HG03045 (cell line): ENCODE results near the gene CD247.

Experiments used
- ATAC-seq: cut with Tn5 transposase; IDR thresholded peaks from one replicate; pipeline ENCODE4 v1.9.1; 2021; ENCODE audit warnings: mild to moderate bottlenecking, moderate library complexity; ENCODE audit not compliant: unreplicated experiment

The CD247 gene

GRCh38 chr1:167542109-167543032, 24.0 kb upstream of the CD247 start:
- no peak for ATAC-seq

GRCh38 chr1:167541610-167542009, 23.3 kb upstream of the CD247 start:
- ATAC-seq, result no peak

GRCh38 chr1:167541003-167541402, 22.7 kb upstream of the CD247 start:
- no peak for ATAC-seq

GRCh38 chr1:167538657-167539056, 20.3 kb upstream of the CD247 start:
- no peak for ATAC-seq

- peak; percentile 72 for ATAC-seq
Observed at GRCh38 chr1:167533851-167534300, 15.5 kb upstream of the CD247 start.

GRCh38 chr1:167532964-167533824, 14.9 kb upstream of the CD247 start:
- no peak for ATAC-seq

GRCh38 chr1:167532375-167532774, 14.0 kb upstream of the CD247 start:
- no peak for ATAC-seq

- no peak for ATAC-seq
Observed at GRCh38 chr1:167529829-167530474, 11.6 kb upstream of the CD247 start.

- no peak for ATAC-seq
Observed at GRCh38 chr1:167528057-167528728, 9.9 kb upstream of the CD247 start.

GRCh38 chr1:167526667-167527383, 8.5 kb upstream of the CD247 start:
- no peak for ATAC-seq

- no peak for ATAC-seq
Observed at GRCh38 chr1:167524651-167525050, 6.3 kb upstream of the CD247 start.

GRCh38 chr1:167522246-167522645, 3.9 kb upstream of the CD247 start:
- ATAC-seq, result no peak

- ATAC-seq, result no peak
Observed at GRCh38 chr1:167520711-167521206, 2.4 kb upstream of the CD247 start.

- ATAC-seq, result no peak
Observed at GRCh38 chr1:167517535-167518330, 596 bp downstream of the CD247 start.

- no peak for ATAC-seq
Observed at GRCh38 chr1:167516404-167517388, 1.6 kb downstream of the CD247 start.

GRCh38 chr1:167515893-167516321, 2.4 kb downstream of the CD247 start:
- no peak for ATAC-seq

- ATAC-seq, result no peak
Observed at GRCh38 chr1:167515461-167515860, 2.9 kb downstream of the CD247 start.

- no peak for ATAC-seq
Observed at GRCh38 chr1:167514288-167514687, 4.0 kb downstream of the CD247 start.
